Hippocampal formation (tissue), 2 donors: ENCODE results near the gene NEFH.
"Not testable (repeated sequence)": the region's sequence is repeated elsewhere in the genome, so short reads cannot be mapped to it uniquely, and the experiment has no call there.

ENCODE experiments used
- DNase-seq, 2 donors: peaks; one replicate each; lab custom pipeline; 2025; lab: John Stamatoyannopoulos, UW

Gene NEFH

DNA sequence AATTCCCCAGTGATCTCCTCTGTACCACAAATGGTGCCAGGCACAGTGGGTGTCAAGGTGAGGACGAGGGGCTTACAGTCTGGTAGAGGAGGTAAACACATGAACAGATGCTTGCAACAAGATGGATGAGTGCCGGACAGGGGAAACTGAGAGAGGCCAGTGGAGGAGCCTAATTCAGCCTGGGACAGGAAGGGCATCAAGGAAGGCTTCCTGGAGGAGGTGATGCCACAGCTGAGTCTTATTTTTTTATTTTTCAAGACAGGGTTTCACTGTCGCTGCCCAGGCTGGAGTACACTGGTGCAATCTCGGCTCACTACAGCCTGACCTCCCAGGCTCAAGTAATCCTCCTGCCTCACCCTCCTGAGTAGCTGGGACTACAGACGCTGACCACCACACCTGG, 18.8 kb upstream of the NEFH start:
- DNase-seq = no peak

DNA sequence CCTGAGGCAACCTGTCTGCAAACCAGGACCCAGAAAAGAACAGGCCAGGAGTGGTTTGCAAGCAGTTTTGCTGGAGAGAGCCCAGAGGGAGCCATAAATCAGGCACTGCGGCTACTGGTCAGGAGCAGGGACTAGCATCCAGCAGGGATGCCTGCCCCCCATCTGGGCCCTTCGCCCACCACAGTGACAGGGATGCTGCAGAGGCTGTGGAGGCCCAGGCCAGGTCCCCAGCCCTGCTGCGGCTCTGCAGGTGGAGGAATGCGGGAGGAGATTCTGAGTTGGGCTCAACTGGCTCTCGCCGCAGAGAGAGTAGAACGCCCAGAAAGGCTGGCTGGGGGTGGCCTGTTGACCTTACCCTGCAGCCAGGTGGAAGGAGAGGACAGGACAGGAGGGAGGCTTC, 16.4 kb upstream of the NEFH start:
- DNase-seq = no peak

DNA sequence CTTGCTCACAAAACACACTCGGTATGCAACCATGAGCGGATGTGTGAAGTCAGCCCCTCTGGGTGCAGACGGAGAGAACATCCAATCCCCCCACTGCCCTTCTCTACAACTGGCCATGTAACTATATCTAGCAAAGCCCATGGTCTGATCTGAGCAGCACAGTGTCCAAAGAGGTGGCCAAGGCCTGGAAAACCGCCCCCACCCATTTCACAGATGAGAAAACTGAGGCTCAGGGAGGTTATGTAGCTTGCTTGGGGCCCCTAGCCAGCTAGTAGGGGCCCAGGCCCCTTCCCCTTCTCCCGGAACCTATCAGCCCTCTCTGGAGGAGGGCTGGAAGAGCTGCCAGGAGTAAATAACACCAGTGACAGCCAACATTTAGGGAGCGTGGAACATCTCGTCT, 15.4 kb upstream of the NEFH start:
- DNase-seq = no peak

DNA sequence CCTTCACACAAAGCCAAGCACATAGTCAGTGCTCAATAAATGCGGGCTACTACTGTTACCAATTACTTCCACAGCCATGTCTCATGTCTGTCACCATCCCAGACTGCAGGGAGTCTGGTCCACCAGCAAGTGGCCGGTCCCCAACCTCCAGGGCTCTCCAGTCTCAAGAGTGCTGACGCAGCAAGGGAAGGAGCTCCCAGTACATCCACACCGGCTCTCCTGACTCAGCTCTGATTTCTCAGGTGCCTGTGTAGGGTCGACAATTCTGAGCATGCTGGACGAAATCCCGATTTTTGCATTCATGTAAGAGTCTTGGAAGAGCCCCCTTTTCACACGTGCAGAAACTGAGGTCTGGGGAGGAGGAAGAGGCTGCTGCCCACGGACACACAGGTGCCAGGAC, 10.3 kb upstream of the NEFH start:
- no peak for DNase-seq

DNA sequence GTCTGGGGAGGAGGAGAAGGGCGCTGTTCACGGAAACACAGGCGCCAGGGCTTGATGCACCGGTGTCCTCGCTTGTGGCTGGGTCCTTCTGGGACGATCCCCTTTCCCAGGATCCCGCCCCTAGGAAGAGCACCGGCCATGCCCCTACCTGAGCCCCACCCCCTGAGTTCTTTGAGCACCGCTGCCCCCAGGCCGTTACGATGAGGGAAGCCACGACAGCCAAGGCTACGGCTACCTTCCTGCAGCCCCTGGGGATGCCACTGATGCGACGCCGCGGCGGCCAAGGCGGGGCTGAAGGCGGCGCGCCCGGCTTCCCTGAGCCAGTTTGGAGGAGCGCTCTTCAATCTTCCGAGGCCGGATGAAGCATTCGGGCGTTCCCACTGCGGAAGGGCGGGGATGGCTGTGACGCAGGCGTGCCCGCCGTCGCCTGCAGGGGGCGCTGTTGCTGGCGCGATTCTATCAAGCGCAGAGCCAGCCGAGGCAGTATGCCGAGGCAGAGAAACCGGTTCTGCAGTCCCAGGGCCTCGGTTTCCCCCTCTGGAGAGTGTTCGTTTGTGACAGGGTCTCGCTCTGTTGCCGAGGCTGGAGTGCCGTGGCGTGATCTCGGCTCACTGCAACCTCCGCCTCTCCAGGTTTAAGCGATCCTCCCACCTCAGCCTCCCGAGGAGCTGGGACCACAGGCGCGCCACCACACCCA, 9.7 kb upstream of the NEFH start:
- no peak for DNase-seq

DNA sequence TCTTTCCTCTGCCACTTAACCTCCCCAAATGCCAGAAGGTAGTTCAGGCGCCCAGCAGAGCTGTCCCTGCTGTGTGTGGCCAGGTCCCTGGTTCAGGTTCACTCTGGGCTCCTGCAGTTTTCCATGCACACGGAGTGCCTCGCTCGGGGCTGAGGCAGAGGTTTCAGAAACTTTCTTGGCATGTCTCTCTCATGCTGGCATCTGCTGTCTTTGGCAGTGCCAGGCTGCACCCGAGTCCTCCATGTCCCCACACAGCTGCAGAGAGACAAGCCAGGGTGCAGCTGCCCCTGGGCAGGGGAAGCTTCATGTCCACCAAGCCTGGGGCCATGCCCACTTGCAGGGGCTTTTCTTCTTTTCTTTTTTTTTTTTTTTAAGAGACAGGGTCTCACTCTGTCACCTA, 7.0 kb upstream of the NEFH start:
- DNase-seq = no peak

DNA sequence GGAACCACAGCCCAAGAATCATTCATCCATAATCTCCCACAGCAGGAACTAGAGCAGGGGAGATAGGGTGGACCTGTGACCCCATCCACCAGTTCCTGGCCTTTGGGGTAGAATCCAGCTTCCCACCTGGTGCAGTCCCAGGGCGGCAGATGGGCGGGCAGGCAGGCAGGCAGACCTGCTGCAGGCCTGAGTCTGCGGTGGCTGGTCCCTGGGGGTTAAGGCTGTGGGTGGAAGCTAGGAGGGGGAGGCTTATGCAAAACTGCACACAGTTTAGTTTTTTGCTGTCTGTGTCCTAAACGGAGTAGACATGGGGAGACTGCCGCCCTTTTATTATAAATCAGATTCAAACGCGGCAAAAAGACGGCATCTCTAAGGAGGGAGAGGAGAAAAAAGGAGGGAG, 4.5 kb upstream of the NEFH start:
- no peak for DNase-seq

DNA sequence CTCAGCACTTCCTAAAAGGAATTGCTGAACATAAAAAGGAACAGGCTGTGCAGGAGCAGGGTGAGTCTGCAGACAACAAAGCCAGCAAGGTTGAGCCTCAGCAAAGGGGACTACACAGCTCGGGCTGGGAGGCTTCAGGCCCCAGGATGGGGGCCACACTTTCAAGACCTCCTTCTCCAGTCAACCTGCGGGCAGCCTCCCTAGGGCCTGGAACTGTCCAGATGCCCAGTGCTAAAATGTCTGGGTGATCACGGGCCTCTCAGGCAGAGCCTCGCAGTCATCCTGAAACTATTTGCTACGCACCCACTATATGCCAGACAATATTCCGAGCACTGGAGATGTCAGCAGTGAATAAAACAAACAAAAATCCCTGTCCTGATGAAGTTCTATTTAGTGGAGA, 3.9 kb upstream of the NEFH start:
- no peak for DNase-seq

DNA sequence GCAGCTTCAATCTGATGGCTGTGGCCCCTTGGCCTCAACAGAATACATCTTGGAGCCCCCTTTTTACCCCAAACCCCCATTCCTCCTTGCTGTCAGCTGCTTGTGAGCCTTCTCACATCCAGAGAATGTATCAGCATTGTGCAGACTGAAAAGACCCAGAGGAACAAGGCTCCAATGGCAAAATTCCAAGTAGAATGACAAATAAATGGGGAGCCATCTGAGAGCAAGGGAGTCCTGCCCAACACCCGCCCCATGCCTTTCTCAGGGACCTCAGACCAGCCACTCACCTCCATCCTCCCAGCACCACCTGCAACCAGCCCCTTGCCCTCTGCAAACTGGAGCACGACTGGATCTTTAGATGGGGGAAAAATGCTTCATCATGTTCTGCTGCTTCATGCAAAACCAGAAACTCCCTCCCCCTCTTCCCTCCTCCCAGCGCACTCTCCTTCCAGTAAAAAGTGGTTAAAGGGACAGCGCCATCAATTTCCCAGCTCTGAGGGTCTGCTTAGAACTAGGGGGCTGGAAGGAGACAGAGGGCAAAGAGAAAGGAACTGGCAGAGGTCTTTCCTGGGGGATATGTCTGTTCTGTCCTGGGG, 2.2 kb upstream of the NEFH start:
- DNase-seq = no peak

DNA sequence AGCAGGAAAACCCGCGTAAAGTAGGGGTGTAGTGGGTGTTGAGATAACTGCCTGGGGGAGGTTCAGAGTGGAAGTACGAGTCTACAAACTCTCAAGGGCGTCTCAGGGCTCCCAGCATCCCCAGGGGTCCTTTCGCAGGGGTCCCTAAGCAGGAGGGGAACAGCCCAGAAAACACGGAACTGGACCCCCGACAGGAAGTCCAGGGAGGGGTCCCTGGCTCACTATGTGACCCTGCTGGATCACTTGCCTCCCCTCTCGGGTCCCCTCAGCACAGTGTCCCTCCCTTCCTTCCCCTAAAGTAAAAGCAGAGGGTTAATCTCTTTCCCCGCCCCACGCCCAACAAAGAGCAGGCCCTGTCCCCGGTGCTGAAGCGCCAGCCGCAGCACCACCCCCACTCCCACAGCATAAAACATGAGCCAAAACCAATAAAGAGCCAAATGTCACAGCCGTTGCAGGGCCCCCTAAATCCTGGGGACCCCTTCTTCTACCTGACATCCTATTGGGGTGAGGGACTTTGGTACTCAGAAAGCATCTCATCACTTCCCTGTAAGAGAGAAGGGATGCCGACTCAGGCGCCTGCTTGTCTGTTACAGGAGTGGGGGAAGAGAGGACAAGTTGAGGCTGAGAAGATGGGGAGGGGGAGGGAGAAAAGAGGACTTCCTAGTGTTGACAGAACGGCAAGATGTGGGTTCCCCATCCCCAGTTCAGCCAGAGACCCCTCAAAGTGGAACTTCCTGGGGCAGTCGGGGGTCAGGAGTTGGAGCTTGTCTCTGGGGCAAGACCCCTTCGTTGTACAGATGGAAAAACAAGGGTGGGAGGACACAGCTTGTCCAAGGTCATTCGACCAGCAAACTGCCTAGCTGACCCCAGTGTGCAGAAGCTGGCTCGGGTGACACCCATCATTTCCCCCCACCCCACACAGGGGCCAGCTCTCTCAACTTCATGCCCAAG, 1.4 kb upstream of the NEFH start:
- DNase-seq = no peak

DNA sequence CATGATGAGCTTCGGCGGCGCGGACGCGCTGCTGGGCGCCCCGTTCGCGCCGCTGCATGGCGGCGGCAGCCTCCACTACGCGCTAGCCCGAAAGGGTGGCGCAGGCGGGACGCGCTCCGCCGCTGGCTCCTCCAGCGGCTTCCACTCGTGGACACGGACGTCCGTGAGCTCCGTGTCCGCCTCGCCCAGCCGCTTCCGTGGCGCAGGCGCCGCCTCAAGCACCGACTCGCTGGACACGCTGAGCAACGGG, 169 bp downstream of the NEFH start:
- no peak for DNase-seq

DNA sequence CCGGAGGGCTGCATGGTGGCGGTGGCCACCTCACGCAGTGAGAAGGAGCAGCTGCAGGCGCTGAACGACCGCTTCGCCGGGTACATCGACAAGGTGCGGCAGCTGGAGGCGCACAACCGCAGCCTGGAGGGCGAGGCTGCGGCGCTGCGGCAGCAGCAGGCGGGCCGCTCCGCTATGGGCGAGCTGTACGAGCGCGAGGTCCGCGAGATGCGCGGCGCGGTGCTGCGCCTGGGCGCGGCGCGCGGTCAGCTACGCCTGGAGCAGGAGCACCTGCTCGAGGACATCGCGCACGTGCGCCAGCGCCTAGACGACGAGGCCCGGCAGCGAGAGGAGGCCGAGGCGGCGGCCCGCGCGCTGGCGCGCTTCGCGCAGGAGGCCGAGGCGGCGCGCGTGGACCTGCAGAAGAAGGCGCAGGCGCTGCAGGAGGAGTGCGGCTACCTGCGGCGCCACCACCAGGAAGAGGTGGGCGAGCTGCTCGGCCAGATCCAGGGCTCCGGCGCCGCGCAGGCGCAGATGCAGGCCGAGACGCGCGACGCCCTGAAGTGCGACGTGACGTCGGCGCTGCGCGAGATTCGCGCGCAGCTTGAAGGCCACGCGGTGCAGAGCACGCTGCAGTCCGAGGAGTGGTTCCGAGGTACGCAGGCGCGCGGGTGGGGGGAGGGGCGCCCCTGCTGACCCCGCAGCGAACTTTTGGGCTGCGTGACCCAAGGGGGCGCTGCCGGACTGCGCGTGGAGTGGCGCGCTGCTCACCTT, 670 bp downstream of the NEFH start:
- DNase-seq = no peak

DNA sequence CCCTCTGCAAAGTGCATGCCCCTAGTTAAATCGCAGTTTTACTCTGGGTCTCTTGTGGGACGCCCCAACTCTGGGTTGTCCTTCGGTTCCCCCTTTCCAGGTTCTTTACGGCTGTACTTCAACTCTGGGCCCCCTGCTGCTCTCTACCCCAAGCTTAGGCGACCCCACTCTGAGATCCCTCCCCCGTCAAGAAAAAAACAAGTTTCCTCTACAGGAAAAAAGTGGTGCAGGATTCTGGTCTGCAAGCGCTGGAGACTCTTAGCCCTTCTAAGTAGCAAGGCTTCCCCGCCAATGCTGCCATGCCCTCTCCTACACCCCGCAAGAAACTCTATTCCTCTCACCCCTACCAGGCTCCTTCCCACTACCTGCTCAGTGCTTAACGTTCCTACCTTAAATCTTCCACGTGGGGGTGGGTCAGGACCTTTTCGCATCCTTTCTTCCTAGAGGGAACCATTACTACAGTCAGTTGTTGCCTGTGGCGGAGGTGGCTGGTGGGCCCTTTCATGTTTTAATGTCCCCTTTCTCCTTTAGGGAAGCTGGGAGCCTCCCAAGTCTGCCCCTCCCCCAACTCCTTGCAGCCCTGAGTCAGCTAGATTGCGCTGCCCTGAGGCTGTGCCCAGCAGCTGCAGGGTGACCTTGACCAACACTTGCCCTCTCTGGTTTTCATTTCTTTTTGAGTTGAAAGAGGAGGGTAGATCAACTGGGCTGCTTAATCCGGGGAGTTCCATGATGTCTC, 1.4 kb downstream of the NEFH start:
- no peak for DNase-seq

DNA sequence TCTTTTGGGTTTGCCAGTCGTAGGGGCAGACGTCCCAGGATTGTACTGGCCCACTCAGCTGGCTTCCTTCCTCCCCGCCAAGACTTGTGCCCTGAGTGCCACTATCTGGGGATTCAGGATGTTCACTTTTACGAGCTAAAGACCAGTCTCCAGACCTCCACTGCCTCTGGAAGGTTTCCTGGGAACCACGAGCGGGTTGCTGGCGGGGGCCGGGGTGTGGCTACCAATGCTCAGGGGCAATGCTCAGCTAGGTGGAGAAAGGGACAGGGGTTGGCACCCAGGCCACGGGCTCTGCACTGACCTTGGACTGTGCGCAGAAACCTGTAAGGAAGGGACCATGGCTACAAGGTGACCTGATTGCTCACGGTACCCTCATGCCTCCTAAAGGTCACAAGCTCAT, 2.2 kb downstream of the NEFH start:
- no peak for DNase-seq

DNA sequence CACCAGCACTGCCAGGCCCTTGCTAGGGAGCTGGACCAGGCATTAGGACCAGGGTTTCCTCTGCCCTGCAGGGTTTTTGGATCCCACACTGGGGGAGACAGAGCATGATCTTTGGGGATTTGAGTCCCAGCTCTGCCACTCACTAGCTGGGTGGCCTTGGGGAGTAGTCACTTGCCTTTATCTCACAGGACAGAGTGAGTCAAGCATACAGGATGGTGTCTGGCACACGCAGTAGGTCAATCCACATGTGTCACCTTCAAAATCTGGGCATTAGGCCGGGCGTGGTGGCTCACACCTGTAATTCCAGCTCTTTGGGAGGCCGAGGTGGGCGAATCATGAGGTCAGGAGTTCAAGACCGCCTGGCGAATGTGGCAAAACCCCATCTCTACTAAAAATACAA, 2.7 kb downstream of the NEFH start:
- DNase-seq = no peak

DNA sequence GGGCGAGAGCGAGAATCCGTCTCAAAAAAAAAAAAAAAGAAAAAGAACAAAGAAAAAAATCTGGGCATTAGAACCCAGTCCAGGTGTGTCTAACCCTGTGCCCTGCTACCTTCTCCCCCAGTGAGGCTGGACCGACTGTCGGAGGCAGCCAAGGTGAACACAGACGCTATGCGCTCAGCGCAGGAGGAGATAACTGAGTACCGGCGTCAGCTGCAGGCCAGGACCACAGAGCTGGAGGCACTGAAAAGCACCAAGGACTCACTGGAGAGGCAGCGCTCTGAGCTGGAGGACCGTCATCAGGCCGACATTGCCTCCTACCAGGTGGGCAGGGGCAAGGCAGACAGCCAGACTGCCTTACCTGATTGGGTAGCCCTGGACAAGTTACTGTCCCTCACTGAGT, 3.2 kb downstream of the NEFH start:
- no peak for DNase-seq

DNA sequence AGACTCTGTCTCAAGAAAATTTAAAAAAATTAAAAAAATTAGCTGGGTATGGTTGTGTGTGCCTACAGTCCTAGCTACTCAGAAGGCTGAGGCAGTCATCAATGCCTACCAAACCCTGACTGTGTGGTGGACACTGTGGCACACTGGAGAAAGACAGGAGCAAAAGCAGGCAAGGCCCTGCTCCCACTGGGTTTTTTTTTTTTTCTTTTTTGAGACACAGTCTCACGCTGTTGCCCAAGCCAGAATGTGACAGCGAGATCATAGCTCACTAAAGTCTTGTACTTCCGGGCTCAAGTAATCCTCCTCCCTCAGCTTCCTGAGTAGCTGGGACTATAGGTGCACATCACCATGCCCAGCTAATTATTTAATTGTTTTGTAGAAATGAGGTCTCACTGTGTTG, 4.6 kb downstream of the NEFH start:
- DNase-seq = no peak

DNA sequence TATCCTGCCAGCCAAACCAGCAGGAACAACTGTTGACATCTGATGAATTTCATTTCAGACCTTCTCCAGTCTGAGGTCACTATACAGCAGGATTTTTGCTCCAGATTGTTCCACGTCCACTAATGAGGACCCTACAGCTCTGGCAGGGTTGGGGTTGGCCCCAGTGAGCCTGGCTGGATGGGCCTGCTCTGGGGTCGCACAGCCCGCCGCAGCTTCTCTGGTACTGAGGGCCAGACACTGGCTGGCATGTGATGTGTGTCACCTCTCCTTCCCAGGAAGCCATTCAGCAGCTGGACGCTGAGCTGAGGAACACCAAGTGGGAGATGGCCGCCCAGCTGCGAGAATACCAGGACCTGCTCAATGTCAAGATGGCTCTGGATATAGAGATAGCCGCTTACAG, 5.4 kb downstream of the NEFH start:
- no peak for DNase-seq

DNA sequence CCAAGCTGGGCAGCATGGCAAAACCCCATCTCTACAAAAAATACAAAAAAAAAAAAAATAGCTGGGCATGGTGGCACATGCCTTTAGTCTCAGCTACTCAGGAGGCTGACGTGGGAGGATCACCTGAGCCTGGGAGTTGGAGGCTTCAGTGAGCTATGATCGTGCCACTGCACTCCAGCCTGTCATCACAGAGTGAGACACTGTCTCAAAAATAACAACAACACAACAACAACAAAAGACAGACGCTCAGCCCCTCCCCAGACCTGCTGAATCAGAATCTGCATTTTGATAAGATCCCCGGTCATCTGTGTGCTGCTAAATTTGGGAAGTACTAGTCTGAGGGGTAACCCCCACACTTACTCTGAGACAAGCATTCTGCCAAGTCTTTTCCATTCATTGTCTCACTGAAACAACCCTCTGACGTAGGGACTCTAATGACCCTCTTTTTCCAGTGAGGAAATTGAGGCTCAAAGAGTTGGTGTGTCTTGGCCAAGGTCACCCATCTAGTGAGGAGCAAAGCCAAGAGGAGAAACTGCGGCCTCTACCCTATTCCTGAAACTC, 7.5 kb downstream of the NEFH start:
- DNase-seq = no peak

DNA sequence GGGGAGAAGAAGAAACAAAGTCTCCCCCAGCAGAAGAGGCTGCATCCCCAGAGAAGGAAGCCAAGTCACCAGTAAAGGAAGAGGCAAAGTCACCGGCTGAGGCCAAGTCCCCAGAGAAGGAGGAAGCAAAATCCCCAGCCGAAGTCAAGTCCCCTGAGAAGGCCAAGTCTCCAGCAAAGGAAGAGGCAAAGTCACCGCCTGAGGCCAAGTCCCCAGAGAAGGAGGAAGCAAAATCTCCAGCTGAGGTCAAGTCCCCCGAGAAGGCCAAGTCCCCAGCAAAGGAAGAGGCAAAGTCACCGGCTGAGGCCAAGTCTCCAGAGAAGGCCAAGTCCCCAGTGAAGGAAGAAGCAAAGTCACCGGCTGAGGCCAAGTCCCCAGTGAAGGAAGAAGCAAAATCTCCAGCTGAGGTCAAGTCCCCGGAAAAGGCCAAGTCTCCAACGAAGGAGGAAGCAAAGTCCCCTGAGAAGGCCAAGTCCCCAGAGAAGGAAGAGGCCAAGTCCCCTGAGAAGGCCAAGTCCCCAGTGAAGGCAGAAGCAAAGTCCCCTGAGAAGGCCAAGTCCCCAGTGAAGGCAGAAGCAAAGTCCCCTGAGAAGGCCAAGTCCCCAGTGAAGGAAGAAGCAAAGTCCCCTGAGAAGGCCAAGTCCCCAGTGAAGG, 9.2 kb downstream of the NEFH start:
- DNase-seq = not testable (repeated sequence)

DNA sequence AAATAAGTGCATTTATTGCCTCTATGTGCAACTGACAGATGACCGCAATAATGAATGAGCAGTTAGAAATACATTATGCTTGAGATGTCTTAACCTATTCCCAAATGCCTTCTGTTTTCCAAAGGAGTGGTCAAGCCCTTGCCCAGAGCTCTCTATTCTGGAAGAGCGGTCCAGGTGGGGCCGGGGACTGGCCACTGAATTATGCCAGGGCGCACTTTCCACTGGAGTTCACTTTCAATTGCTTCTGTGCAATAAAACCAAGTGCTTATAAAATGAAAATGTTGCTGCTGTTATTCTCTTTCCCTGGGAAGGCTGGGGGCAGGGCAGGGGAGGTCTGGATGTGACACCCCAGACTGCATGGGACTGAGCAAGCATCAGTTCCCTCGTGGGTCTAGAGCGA, 11.0 kb downstream of the NEFH start:
- no peak for DNase-seq
